ENCODE measurements around the gene FRYL. TPM values are rescaled to one million over a fixed set of nuclear protein-coding genes. Genes with fewer than 3 reads are reported as not detected.
"Not testable (repeated sequence)": the region's sequence is repeated elsewhere in the genome, so short reads cannot be mapped to it uniquely, and the experiment has no call there.

The FRYL gene
- total and polyA plus RNA-seq, 4 experiments from 2014 or later = 17.1 to 134 (median 83.7) TPM

GRCh38 chr4:48640225-48640624, 139.9 kb downstream of the FRYL start:
- intact Hi-C loops (cut with micrococcal nuclease) = no loop called here
- H3K36me3 ChIP-seq (ENCODE audit: insufficient read depth, low read length) = no peaks in the 10 kb centered on the region
- H3K27me3 Mint-ChIP-seq = no peaks in the 10 kb centered on the region
- H3K4me3 Mint-ChIP-seq = no peak overlapping the region
- peaks cover 41 to 58% (median 45%) of the 10 kb centered on the region in 4 donors for H3K4me1 Mint-ChIP-seq
- peaks cover 4 to 14% of the 10 kb centered on the region in 2 donors for H3K36me3 Mint-ChIP-seq
- POLR2A ChIA-PET (ENCODE audit: partially characterized antibody) = interaction anchor here (0.9 kb wide), 1 partner anchor 28 kb away, joined by 4 read pairs; no protein-coding TSS in a partner anchor
- H3K27ac Mint-ChIP-seq = peak overlapping the region in 1 of 7 donors; percentile 23
- no peaks in the 10 kb centered on the region for H3K27me3 ChIP-seq (ENCODE audit: insufficient read depth, low read length)
- no peak overlapping the region for H3K27ac ChIP-seq (ENCODE audit: low read depth, low read length)
- H3K4me1 ChIP-seq (ENCODE audit: insufficient read depth, low read length) = peaks cover 20% of the 10 kb centered on the region
- H3K9me3 Mint-ChIP-seq = peaks cover 0 to 3% (median 0%) of the 10 kb centered on the region in 8 donors
- CTCF ChIA-PET (ENCODE audit: partially characterized antibody) = interaction anchor here (2.0 kb wide), 1 partner anchor 62 kb away, joined by 7 read pairs; no protein-coding TSS in a partner anchor
- H3K9me3 ChIP-seq (ENCODE audit: control insufficient read depth in 1 of 2, low read length in 2 of 2) = no peaks in the 10 kb centered on the region
- no peak overlapping the region for H3K4me3 ChIP-seq (ENCODE audit: low read length in 2 of 2)
- DNase-seq = no peak

- ChIA-PET POLR2A (ENCODE audit: partially characterized antibody) (no interaction called here), CTCF (ENCODE audit: partially characterized antibody) (interaction anchor here (1.4 to 2.0 kb wide), 2 partner anchors 15 to 61 kb away, joined by 3 to 7 read pairs; no protein-coding TSS in a partner anchor)
- Histone ChIP-seq H3K4me1 (ENCODE audit: insufficient read depth, low read length) (peaks cover 21% of the 10 kb centered on the region), H3K27ac (ENCODE audit: low read depth, low read length) (no peak overlapping the region), H3K4me3 (ENCODE audit: low read length in 2 of 2) (no peak overlapping the region), H3K9me3 (ENCODE audit: control insufficient read depth in 1 of 2, low read length in 2 of 2) (no peaks in the 10 kb centered on the region), H3K36me3 (ENCODE audit: insufficient read depth, low read length) (no peaks in the 10 kb centered on the region), H3K27me3 (ENCODE audit: insufficient read depth, low read length) (no peaks in the 10 kb centered on the region)
- DNase-seq = no peak
- H3K36me3 Mint-ChIP-seq = peaks cover 4 to 14% of the 10 kb centered on the region in 2 donors
- H3K4me1 Mint-ChIP-seq = peaks cover 40 to 56% (median 43%) of the 10 kb centered on the region in 4 donors
- intact Hi-C loops (cut with micrococcal nuclease) = no loop called here
- no peaks in the 10 kb centered on the region for H3K27me3 Mint-ChIP-seq
- no peak overlapping the region for H3K4me3 Mint-ChIP-seq
- peaks cover 0 to 3% (median 0%) of the 10 kb centered on the region in 8 donors for H3K9me3 Mint-ChIP-seq
- peak overlapping the region in 2 of 7 donors; percentile 23 to 71 for H3K27ac Mint-ChIP-seq
Measured at GRCh38 chr4:48639807-48640206, 140.3 kb downstream of the FRYL start.

GRCh38 chr4:48638586-48638985, 141.5 kb downstream of the FRYL start:
- H3K4me3 Mint-ChIP-seq; H3K27me3 Mint-ChIP-seq; H3K4me3 ChIP-seq (ENCODE audit: low read length in 2 of 2); POLR2A ChIA-PET (ENCODE audit: partially characterized antibody); H3K9me3 Mint-ChIP-seq; H3K27me3 ChIP-seq (ENCODE audit: insufficient read depth, low read length); H3K27ac ChIP-seq (ENCODE audit: low read depth, low read length); H3K9me3 ChIP-seq (ENCODE audit: control insufficient read depth in 1 of 2, low read length in 2 of 2); H3K36me3 ChIP-seq (ENCODE audit: insufficient read depth, low read length); intact Hi-C loops (cut with micrococcal nuclease); DNase-seq: not testable (repeated sequence)
- peak overlapping the region in 2 of 7 donors; percentile 10 to 22 for H3K27ac Mint-ChIP-seq
- CTCF ChIA-PET (ENCODE audit: partially characterized antibody) = interaction anchor here (1.4 kb wide), 1 partner anchor 16 kb away, joined by 3 read pairs; no protein-coding TSS in a partner anchor
- peaks cover 40 to 56% (median 43%) of the 10 kb centered on the region in 4 donors for H3K4me1 Mint-ChIP-seq
- peaks cover 4 to 14% of the 10 kb centered on the region in 2 donors for H3K36me3 Mint-ChIP-seq
- peaks cover 25% of the 10 kb centered on the region for H3K4me1 ChIP-seq (ENCODE audit: insufficient read depth, low read length)

- peaks cover 30% of the 10 kb centered on the region for H3K4me1 ChIP-seq (ENCODE audit: insufficient read depth, low read length)
- intact Hi-C loops (cut with micrococcal nuclease) = no loop called here
- no peaks in the 10 kb centered on the region for H3K27me3 Mint-ChIP-seq
- H3K27ac Mint-ChIP-seq = no peak overlapping the region
- H3K36me3 ChIP-seq (ENCODE audit: insufficient read depth, low read length) = no peaks in the 10 kb centered on the region
- H3K27me3 ChIP-seq (ENCODE audit: insufficient read depth, low read length) = no peaks in the 10 kb centered on the region
- ChIA-PET CTCF (ENCODE audit: partially characterized antibody) (no interaction called here), POLR2A (ENCODE audit: partially characterized antibody) (no interaction called here)
- H3K4me3 ChIP-seq (ENCODE audit: low read length in 2 of 2) = no peak overlapping the region
- H3K36me3 Mint-ChIP-seq = peaks cover 4 to 14% of the 10 kb centered on the region in 2 donors
- no peaks in the 10 kb centered on the region for H3K9me3 ChIP-seq (ENCODE audit: control insufficient read depth in 1 of 2, low read length in 2 of 2)
- H3K4me1 Mint-ChIP-seq = peaks cover 29 to 42% (median 30%) of the 10 kb centered on the region in 4 donors
- peaks cover 0 to 3% (median 0%) of the 10 kb centered on the region in 8 donors for H3K9me3 Mint-ChIP-seq
- no peak overlapping the region for H3K4me3 Mint-ChIP-seq
- no peak for DNase-seq
- no peak overlapping the region for H3K27ac ChIP-seq (ENCODE audit: low read depth, low read length)
Measured at GRCh38 chr4:48636911-48637310, 143.2 kb downstream of the FRYL start.

GRCh38 chr4:48635980-48636379, 144.1 kb downstream of the FRYL start:
- H3K27ac Mint-ChIP-seq = no peak overlapping the region
- Histone ChIP-seq H3K4me3 (ENCODE audit: low read length in 2 of 2) (no peak overlapping the region), H3K27ac (ENCODE audit: low read depth, low read length) (no peak overlapping the region), H3K9me3 (ENCODE audit: control insufficient read depth in 1 of 2, low read length in 2 of 2) (no peaks in the 10 kb centered on the region), H3K4me1 (ENCODE audit: insufficient read depth, low read length) (peaks cover 30% of the 10 kb centered on the region), H3K36me3 (ENCODE audit: insufficient read depth, low read length) (no peaks in the 10 kb centered on the region), H3K27me3 (ENCODE audit: insufficient read depth, low read length) (no peaks in the 10 kb centered on the region)
- intact Hi-C loops (cut with micrococcal nuclease) = no loop called here
- ChIA-PET POLR2A (ENCODE audit: partially characterized antibody) (interaction anchor here (1.4 kb wide), 1 partner anchor 10 kb away, joined by 5 read pairs; no protein-coding TSS in a partner anchor), CTCF (ENCODE audit: partially characterized antibody) (no interaction called here)
- H3K27me3 Mint-ChIP-seq = no peaks in the 10 kb centered on the region
- DNase-seq = no peak
- H3K9me3 Mint-ChIP-seq = peaks cover 0 to 3% (median 0%) of the 10 kb centered on the region in 8 donors
- peaks cover 25 to 34% (median 29%) of the 10 kb centered on the region in 4 donors for H3K4me1 Mint-ChIP-seq
- H3K36me3 Mint-ChIP-seq = peaks cover 7 to 14% of the 10 kb centered on the region in 2 donors
- no peak overlapping the region for H3K4me3 Mint-ChIP-seq

- Mint-ChIP-seq H3K4me1 (peaks cover 24 to 27% (median 27%) of the 10 kb centered on the region in 4 donors), H3K4me3 (peak overlapping the region in 1 of 8 donors; percentile 16), H3K36me3 (peaks cover 7 to 14% of the 10 kb centered on the region in 2 donors), H3K9me3 (peaks cover 0 to 3% (median 0%) of the 10 kb centered on the region in 8 donors), H3K27ac (no peak overlapping the region), H3K27me3 (no peaks in the 10 kb centered on the region)
- Histone ChIP-seq H3K4me1 (ENCODE audit: insufficient read depth, low read length) (peaks cover 25% of the 10 kb centered on the region), H3K9me3 (ENCODE audit: control insufficient read depth in 1 of 2, low read length in 2 of 2) (no peaks in the 10 kb centered on the region), H3K36me3 (ENCODE audit: insufficient read depth, low read length) (no peaks in the 10 kb centered on the region), H3K27me3 (ENCODE audit: insufficient read depth, low read length) (no peaks in the 10 kb centered on the region), H3K4me3 (ENCODE audit: low read length in 2 of 2) (no peak overlapping the region), H3K27ac (ENCODE audit: low read depth, low read length) (no peak overlapping the region)
- intact Hi-C loops (cut with micrococcal nuclease) = no loop called here
- CTCF ChIA-PET (ENCODE audit: partially characterized antibody) = no interaction called here
- POLR2A ChIA-PET (ENCODE audit: partially characterized antibody) = interaction anchor here (1.4 kb wide), 1 partner anchor 10 kb away, joined by 5 read pairs; no protein-coding TSS in a partner anchor
- DNase-seq = no peak
Measured at GRCh38 chr4:48635310-48635709, 144.8 kb downstream of the FRYL start.

- intact Hi-C loops (cut with micrococcal nuclease) = no loop called here
- no peak overlapping the region for H3K27ac ChIP-seq (ENCODE audit: low read depth, low read length)
- ChIA-PET CTCF (ENCODE audit: partially characterized antibody) (no interaction called here), POLR2A (ENCODE audit: partially characterized antibody) (interaction anchor here (1.4 kb wide), 1 partner anchor 11 kb away, joined by 5 read pairs; no protein-coding TSS in a partner anchor)
- H3K27ac Mint-ChIP-seq = no peak overlapping the region
- H3K4me3 Mint-ChIP-seq = no peak overlapping the region
- no peaks in the 10 kb centered on the region for H3K9me3 ChIP-seq (ENCODE audit: control insufficient read depth in 1 of 2, low read length in 2 of 2)
- peaks cover 25% of the 10 kb centered on the region for H3K4me1 ChIP-seq (ENCODE audit: insufficient read depth, low read length)
- peaks cover 0 to 3% (median 0%) of the 10 kb centered on the region in 8 donors for H3K9me3 Mint-ChIP-seq
- H3K27me3 ChIP-seq (ENCODE audit: insufficient read depth, low read length) = no peaks in the 10 kb centered on the region
- H3K36me3 ChIP-seq (ENCODE audit: insufficient read depth, low read length) = no peaks in the 10 kb centered on the region
- peaks cover 21 to 27% (median 24%) of the 10 kb centered on the region in 4 donors for H3K4me1 Mint-ChIP-seq
- peaks cover 7 to 13% of the 10 kb centered on the region in 2 donors for H3K36me3 Mint-ChIP-seq
- no peaks in the 10 kb centered on the region for H3K27me3 Mint-ChIP-seq
- no peak overlapping the region for H3K4me3 ChIP-seq (ENCODE audit: low read length in 2 of 2)
- no peak for DNase-seq
Measured at GRCh38 chr4:48634688-48635308, 145.3 kb downstream of the FRYL start.

Measured in CD4-positive, alpha-beta memory T cell (primary cell).